IMR-90 (cell line): ENCODE measurements around the gene NDUFS2. TPM values are rescaled to one million over a fixed set of nuclear protein-coding genes. Genes with fewer than 3 reads are reported as not detected.

Experiments
- ATAC-seq: fragments of 200-7000 bp; cut with Tn5 transposase; 2 replicates; pipeline ENCODE4 v1.9.1; 2020; ENCODE audit warnings: low read depth, mild to moderate bottlenecking, moderate library complexity
- BruUV-seq: library from RNA; stranded (reverse); fragments of 400-500 nt; replicated peaks from 2 replicates; lab custom pipeline; 2021; lab: Mats Ljungman, UMichigan
- CTCF ChIA-PET: fragments of 300-600 bp; formaldehyde crosslinking; extraction: SDS; loops from one replicate; lab custom pipeline; 2021; ENCODE audit warnings: antibody characterized with exemption; lab: Yijun Ruan, JAX
- POLR2A ChIA-PET: fragments of 300-600 bp; sonication (Branson Sonifier 250); formaldehyde crosslinking; loops from one replicate; lab custom pipeline; 2022; ENCODE audit warnings: antibody characterized with exemption; ENCODE audit not compliant: unreplicated experiment; lab: Charles Lee
- DNase-seq: peaks from one replicate; pipeline ENCODE4 v3.0.0; 2013
- H2AFZ ChIP-seq: replicated peaks from 2 replicates; pipeline ENCODE3; 2013; ENCODE audit warnings: low read length, mild to moderate bottlenecking; ENCODE audit not compliant: poor library complexity
- H2AK5ac ChIP-seq: 2 replicates; pipeline ENCODE4 v1.6.1; 2013; ENCODE audit warnings: low read depth, low read length, inconsistent platforms
- H2AK9ac ChIP-seq: replicated peaks from 2 replicates; pipeline ENCODE3; 2013; ENCODE audit warnings: mild to moderate bottlenecking, low read depth, low read length, moderate library complexity; ENCODE audit not compliant: poor library complexity
- H2BK120ac ChIP-seq: 2 replicates; pipeline ENCODE4 v1.6.1; 2013; ENCODE audit warnings: low read depth, low read length, inconsistent platforms
- H2BK15ac ChIP-seq: 3 replicates; pipeline ENCODE4 v1.6.1; 2013; ENCODE audit warnings: low read depth, low read length, inconsistent platforms
- H2BK20ac ChIP-seq: 2 replicates; pipeline ENCODE4 v1.6.1; 2013; ENCODE audit warnings: low read depth, mild to moderate bottlenecking, inconsistent platforms, low read length, moderate library complexity
- H2BK5ac ChIP-seq: 2 replicates; pipeline ENCODE4 v1.6.1; 2013; ENCODE audit warnings: mild to moderate bottlenecking, low read depth, low read length, inconsistent platforms; ENCODE audit not compliant: poor library complexity, severe bottlenecking
- H3K14ac ChIP-seq: replicated peaks from 2 replicates; pipeline ENCODE4 v1.6.1; 2013; ENCODE audit warnings: low read depth, low read length, inconsistent platforms
- H3K18ac ChIP-seq: 2 replicates; pipeline ENCODE4 v1.6.1; 2013; ENCODE audit warnings: low read depth, low read length, control low read depth
- H3K23ac ChIP-seq: 2 replicates; pipeline ENCODE4 v1.6.1; 2013; ENCODE audit warnings: low read depth, low read length, inconsistent platforms
- H3K27ac ChIP-seq: 2 replicates; pipeline ENCODE4 v1.5.1; 2013; ENCODE audit warnings: mild to moderate bottlenecking, control low read depth, low read length; ENCODE audit not compliant: insufficient read depth
- H3K27me3 ChIP-seq: 2 replicates; pipeline ENCODE4 v1.6.1; 2013; ENCODE audit warnings: low read length; ENCODE audit not compliant: control insufficient read depth, insufficient read depth
- H3K36me3 ChIP-seq: 2 replicates; pipeline ENCODE4 v1.6.1; 2013; ENCODE audit warnings: low read length, mixed read lengths; ENCODE audit not compliant: control insufficient read depth, insufficient read depth
- H3K4ac ChIP-seq: 2 replicates; pipeline ENCODE4 v1.6.1; 2013; ENCODE audit warnings: low read depth, low read length, inconsistent platforms
- H3K4me1 ChIP-seq: 2 replicates; pipeline ENCODE4 v1.6.1; 2013; ENCODE audit warnings: low read length, mixed read lengths; ENCODE audit not compliant: control insufficient read depth, insufficient read depth
- H3K4me2 ChIP-seq: 2 replicates; pipeline ENCODE4 v1.6.1; 2013; ENCODE audit warnings: low read depth, mild to moderate bottlenecking, control low read depth, low read length, moderate library complexity
- H3K4me3 ChIP-seq: 2 replicates; pipeline ENCODE4 v1.5.1; 2013; ENCODE audit warnings: low read depth, mild to moderate bottlenecking, control low read depth, low read length, moderate library complexity; ENCODE audit not compliant: insufficient read depth
- H3K56ac ChIP-seq: 2 replicates; pipeline ENCODE4 v1.6.1; 2013; ENCODE audit warnings: low read length, inconsistent platforms; ENCODE audit not compliant: insufficient read depth; ENCODE audit errors: extremely low read depth
- H3K79me1 ChIP-seq, 2 experiments: 2 replicates each; pipeline ENCODE4 v1.6.1; 2013; ENCODE audit warnings: low read length in 2 of 2, inconsistent platforms in 1 of 2, low read depth in 1 of 2
- H3K9ac ChIP-seq: 2 replicates; pipeline ENCODE4 v1.6.1; 2013; ENCODE audit warnings: low read depth, low read length, control low read depth
- H3K9me1 ChIP-seq: 2 replicates; pipeline ENCODE4 v1.6.1; 2013; ENCODE audit warnings: low read length, inconsistent platforms; ENCODE audit not compliant: insufficient read depth
- H3K9me3 ChIP-seq: 2 replicates; pipeline ENCODE4 v1.6.1; 2013; ENCODE audit warnings: low read length; ENCODE audit not compliant: control insufficient read depth, insufficient read depth
- H4K20me1 ChIP-seq: 2 replicates; pipeline ENCODE4 v1.6.1; 2013; ENCODE audit warnings: low read length, inconsistent platforms; ENCODE audit not compliant: insufficient read depth
- H4K5ac ChIP-seq: 2 replicates; pipeline ENCODE4 v1.6.1; 2013; ENCODE audit warnings: mild to moderate bottlenecking, low read depth, low read length, control low read depth
- H4K8ac ChIP-seq, 2 experiments: 2 replicates each; pipeline ENCODE4 v1.6.1; 2013; ENCODE audit warnings: low read depth in 2 of 2, low read length in 2 of 2, control low read depth in 1 of 2, inconsistent platforms in 1 of 2
- H4K91ac ChIP-seq: 2 replicates; pipeline ENCODE4 v1.6.1; 2013; ENCODE audit warnings: low read depth, low read length, inconsistent platforms; ENCODE audit not compliant: insufficient read depth
- BHLHE40 ChIP-seq: fragments of 150-350 bp; IDR thresholded peaks from 2 replicates; pipeline ENCODE4 v1.6.1; 2016; ENCODE audit warnings: mild to moderate bottlenecking, low read depth, low read length
- CEBPB ChIP-seq: IDR thresholded peaks from 2 replicates; pipeline ENCODE4 v1.6.1; 2012; ENCODE audit warnings: low read depth, low read length, improper control_type of control experiment
- CHD1 ChIP-seq: IDR thresholded peaks from 2 replicates; pipeline ENCODE4 v1.6.1; 2012; ENCODE audit warnings: low read depth, low read length, improper control_type of control experiment
- CTCF ChIP-seq: conservative IDR thresholded peaks from 2 replicates; pipeline ENCODE4 v1.5.1; 2012; ENCODE audit warnings: mild to moderate bottlenecking, low read depth, low read length, improper control_type of control experiment
- FOS ChIP-seq: fragments of 150-350 bp; IDR thresholded peaks from 2 replicates; pipeline ENCODE4 v1.6.1; 2016; ENCODE audit warnings: low read depth, low read length
- MAFK ChIP-seq: IDR thresholded peaks from 2 replicates; pipeline ENCODE4 v1.6.1; 2012; ENCODE audit warnings: low read depth, low read length, improper control_type of control experiment
- MAZ ChIP-seq: IDR thresholded peaks from 2 replicates; pipeline ENCODE4 v1.6.1; 2012; ENCODE audit warnings: low read depth, mild to moderate bottlenecking, low read length, improper control_type of control experiment, moderate library complexity, borderline replicate concordance
- MXI1 ChIP-seq: IDR thresholded peaks from 2 replicates; pipeline ENCODE4 v1.6.1; 2012; ENCODE audit warnings: low read depth, mild to moderate bottlenecking, low read length, moderate library complexity, borderline replicate concordance
- NFE2L2 ChIP-seq: fragments of 150-350 bp; IDR thresholded peaks from 2 replicates; pipeline ENCODE4 v1.6.1; 2016; ENCODE audit warnings: low read depth, mild to moderate bottlenecking, low read length
- POLR2A ChIP-seq: IDR thresholded peaks from 2 replicates; pipeline ENCODE4 v1.6.1; 2012; ENCODE audit warnings: mild to moderate bottlenecking, low read depth, low read length
- RAD21 ChIP-seq: IDR thresholded peaks from 2 replicates; pipeline ENCODE4 v1.6.1; 2012; ENCODE audit warnings: low read length, improper control_type of control experiment
- RCOR1 ChIP-seq: IDR thresholded peaks from 2 replicates; pipeline ENCODE4 v1.6.1; 2012; ENCODE audit warnings: mild to moderate bottlenecking, low read length, improper control_type of control experiment; ENCODE audit not compliant: insufficient replicate concordance
- RFX5 ChIP-seq: IDR thresholded peaks from 2 replicates; pipeline ENCODE4 v1.8.0; 2012; ENCODE audit warnings: low read depth, mild to moderate bottlenecking, low read length, moderate library complexity
- SMC3 ChIP-seq: fragments of 150-350 bp; IDR thresholded peaks from 2 replicates; pipeline ENCODE4 v1.6.1; 2016; ENCODE audit warnings: low read depth, mild to moderate bottlenecking, antibody characterized with exemption, low read length, moderate library complexity
- USF2 ChIP-seq: fragments of 150-350 bp; IDR thresholded peaks from 2 replicates; pipeline ENCODE4 v1.6.1; 2017; ENCODE audit warnings: mild to moderate bottlenecking, antibody characterized with exemption, low read length, low read depth
- WGBS, 2 experiments: methylation state at CpG; one replicate each; pipeline versions ENCODE4 v1.1.5 to v1.1.7; 2013; ENCODE audit warnings: missing lambda C conversion rate in 2 of 2; ENCODE audit not compliant: insufficient read length in 1 of 2; ENCODE audit errors: extremely low coverage in 2 of 2; 5-methylcytosine and 5-hydroxymethylcytosine counted together
- dilution Hi-C: fragments of 300-500 bp; cut with HindIII; formaldehyde crosslinking; loops from one replicate; pipeline ENCODE4 v1.14.3; 2018; ENCODE audit warnings: low sequenced_read_pairs; ENCODE audit not compliant: unreplicated experiment
- in situ Hi-C: fragments of 300-500 bp; cut with MboI; formaldehyde crosslinking; loops from 3 replicates; pipeline ENCODE4 v1.14.3; 2019; ENCODE audit warnings: low sequenced_read_pairs, inconsistent platforms, mixed read lengths
- intact Hi-C: fragments of 100-400 bp; cut with micrococcal nuclease; formaldehyde crosslinking; loops from 2 replicates; pipeline ENCODE4 v1.10.0; 2022
- polyA plus RNA-seq, 3 experiments: library from polyadenylated mRNA; depleted of rRNA; stranded (reverse); fragments of >200 nt; gene quantifications; 2 replicates each; pipeline ENCODE4 v1.2.3, GENCODE V29; 2012; ENCODE audit warnings: low replicate concordance in 1 of 3
- total RNA-seq: library from RNA; depleted of rRNA; stranded (reverse); fragments of >200 nt; gene quantifications from 2 replicates; pipeline ENCODE4 v1.2.3, GENCODE V29; 2012
- TF ChIP-seq, protein P1 (sequence below): fragments of 150-350 bp; IDR thresholded peaks from 2 replicates; pipeline ENCODE4 v1.6.1; 2016; ENCODE audit warnings: low read depth, mild to moderate bottlenecking, low read length, moderate library complexity, borderline replicate concordance

Gene NDUFS2
- total and polyA plus RNA-seq, 2 of the 4 experiments (the other 2 are of a cell fraction), result 85.5 to 101 TPM

DNA sequence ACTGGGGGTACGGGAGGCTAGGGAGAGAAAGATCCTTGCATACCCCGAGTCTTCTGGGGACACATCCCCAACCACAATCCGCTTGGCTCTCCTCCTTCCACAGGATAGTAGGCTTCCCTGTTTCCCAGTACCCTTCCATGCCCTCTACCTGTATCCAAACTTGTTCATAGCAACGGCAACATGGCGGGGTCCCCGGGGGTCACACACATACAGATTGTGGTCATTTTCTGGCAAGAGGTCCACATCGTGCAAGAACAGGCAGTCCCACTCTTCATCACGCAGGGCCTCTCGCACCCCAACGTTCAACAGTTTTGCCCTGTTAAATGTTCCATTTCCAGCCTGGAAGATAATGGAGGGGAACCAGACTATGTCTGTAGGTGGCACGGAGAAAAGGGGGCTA, 28.5 kb upstream of the NDUFS2 start (continued):
- TF ChIP-seq SMC3 (no peak), RFX5 (no peak)

GRCh38 chr1:161174911-161175310, 27.3 kb upstream of the NDUFS2 start:
- no peaks in the 10 kb centered on the region for H3K27me3 ChIP-seq
- H2AK5ac ChIP-seq, result no peak overlapping the region
- POLR2A ChIA-PET, result no interaction called here
- CTCF ChIA-PET, result no interaction called here
- no peak overlapping the region for H3K9ac ChIP-seq
- no peak overlapping the region for H3K14ac ChIP-seq
- no peak overlapping the region for H4K8ac ChIP-seq
- no peak overlapping the region for H2AK9ac ChIP-seq
- H4K91ac ChIP-seq, result no peak overlapping the region
- in situ Hi-C loops, result no loop called here
- H3K79me1 ChIP-seq, result peaks cover 14 to 43% of the 10 kb centered on the region in 2 experiments
- no peak overlapping the region for H3K23ac ChIP-seq
- H2BK5ac ChIP-seq, result no peak overlapping the region
- dilution Hi-C loops, result no loop called here
- DNase-seq (no peak), ATAC-seq (no peak)
- peaks cover 17% of the 10 kb centered on the region for H3K4me1 ChIP-seq
- H3K56ac ChIP-seq, result no peak overlapping the region
- no peak overlapping the region for H3K4me3 ChIP-seq
- no peak overlapping the region for H2BK120ac ChIP-seq
- intact Hi-C loops, result no loop called here
- H2BK20ac ChIP-seq, result no peak overlapping the region
- no TSS peak for BruUV-seq
- no peak overlapping the region for H3K27ac ChIP-seq
- no peak overlapping the region for H2BK15ac ChIP-seq
- H3K9me1 ChIP-seq, result peaks cover 11% of the 10 kb centered on the region
- H4K20me1 ChIP-seq, result peaks cover 13% of the 10 kb centered on the region; the same call in 1 of the 2 replicates
- H3K18ac ChIP-seq, result no peak overlapping the region
- no peak overlapping the region for H2AFZ ChIP-seq
- no peak overlapping the region for H3K4ac ChIP-seq
- no peak overlapping the region for H4K5ac ChIP-seq
- H3K9me3 ChIP-seq, result no peaks in the 10 kb centered on the region
- 100% methylated on average over 7 of the region's 11 CpGs; no CpG with 5 or more reads in 1 of the 2 experiments for WGBS, 2 experiments
- H3K4me2 ChIP-seq, result no peak overlapping the region
- peaks cover 40% of the 10 kb centered on the region for H3K36me3 ChIP-seq
- TF ChIP-seq RAD21, result no peak
- TF ChIP-seq, protein P1, sequence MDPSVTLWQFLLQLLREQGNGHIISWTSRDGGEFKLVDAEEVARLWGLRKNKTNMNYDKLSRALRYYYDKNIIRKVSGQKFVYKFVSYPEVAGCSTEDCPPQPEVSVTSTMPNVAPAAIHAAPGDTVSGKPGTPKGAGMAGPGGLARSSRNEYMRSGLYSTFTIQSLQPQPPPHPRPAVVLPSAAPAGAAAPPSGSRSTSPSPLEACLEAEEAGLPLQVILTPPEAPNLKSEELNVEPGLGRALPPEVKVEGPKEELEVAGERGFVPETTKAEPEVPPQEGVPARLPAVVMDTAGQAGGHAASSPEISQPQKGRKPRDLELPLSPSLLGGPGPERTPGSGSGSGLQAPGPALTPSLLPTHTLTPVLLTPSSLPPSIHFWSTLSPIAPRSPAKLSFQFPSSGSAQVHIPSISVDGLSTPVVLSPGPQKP, result no peak
- TF ChIP-seq MAZ, result no peak
- TF ChIP-seq MAFK, result no peak
- TF ChIP-seq CEBPB, result no peak
- TF ChIP-seq CHD1, result no peak
- no peak for TF ChIP-seq POLR2A
- TF ChIP-seq MXI1, result no peak
- no peak for TF ChIP-seq RCOR1
- TF ChIP-seq USF2, result no peak
- no peak for TF ChIP-seq FOS
- no peak for TF ChIP-seq NFE2L2
- TF ChIP-seq CTCF, result no peak
- TF ChIP-seq BHLHE40, result no peak
- TF ChIP-seq SMC3, result no peak
